Left colon (tissue), 2 donors: ENCODE measurements around the gene HERC2. TPM values are rescaled to one million over a fixed set of nuclear protein-coding genes. Genes with fewer than 3 reads are reported as not detected.
"Not testable (repeated sequence)": the region's sequence is repeated elsewhere in the genome, so short reads cannot be mapped to it uniquely, and the experiment has no call there.

Experiments
- ATAC-seq: fragments of 200-7000 bp; cut with Tn5 transposase; one replicate; pipeline ENCODE4 v1.9.1; 2020; ENCODE audit warnings: mild to moderate bottlenecking, moderate library complexity
- DNase-seq, 2 donors: peaks; one replicate each; pipeline ENCODE4 v3.0.0-alpha.2; 2020
- intact Hi-C, 2 donors: fragments of 100-400 bp; cut with DNase I in 1 of 2; cut with micrococcal nuclease in 1 of 2; formaldehyde crosslinking; loops; one replicate each; pipeline versions ENCODE4 v1.11.2 to v1.14.0; 2022; cut with DNase I, micrococcal nuclease
- total RNA-seq, 2 donors: library from RNA; stranded (reverse); fragmentation: NEBNext Ultra II Directional; extraction: Animal tissue kit (Norgen Biotek cat#: 25700); gene quantifications; one replicate each; pipeline ENCODE4 v1.2.1, GENCODE V29; 2021
- donor health status: DM: no; HTN: no; CAD: no.
- donor health status: DM: yes; HTN: yes; CAD: no.

The HERC2 gene
- total RNA-seq, 2 donors from 2014 or later, result 68.9 to 73.1 TPM

DNA sequence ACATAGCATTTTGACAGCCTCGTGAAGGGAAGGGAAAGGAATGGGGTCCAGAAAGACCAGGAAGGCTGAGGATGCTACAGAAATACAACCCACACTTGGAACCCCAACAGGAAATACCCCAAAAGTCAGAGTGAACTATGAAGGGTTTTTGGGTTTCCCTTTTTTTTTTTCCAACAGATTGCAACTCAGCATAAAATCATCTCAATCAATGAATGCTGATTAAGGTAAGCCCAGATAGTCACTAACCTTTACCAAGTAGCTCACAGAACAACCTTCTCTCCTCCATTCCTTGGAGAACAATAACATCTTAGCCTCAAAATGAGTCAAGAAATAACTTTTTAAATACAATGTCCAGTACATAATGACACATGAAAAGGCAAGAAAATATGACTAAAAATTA, 129.2 kb downstream of the HERC2 start:
- no peak for DNase-seq
- ATAC-seq, result no peak
- intact Hi-C loops, result no loop called here

DNA sequence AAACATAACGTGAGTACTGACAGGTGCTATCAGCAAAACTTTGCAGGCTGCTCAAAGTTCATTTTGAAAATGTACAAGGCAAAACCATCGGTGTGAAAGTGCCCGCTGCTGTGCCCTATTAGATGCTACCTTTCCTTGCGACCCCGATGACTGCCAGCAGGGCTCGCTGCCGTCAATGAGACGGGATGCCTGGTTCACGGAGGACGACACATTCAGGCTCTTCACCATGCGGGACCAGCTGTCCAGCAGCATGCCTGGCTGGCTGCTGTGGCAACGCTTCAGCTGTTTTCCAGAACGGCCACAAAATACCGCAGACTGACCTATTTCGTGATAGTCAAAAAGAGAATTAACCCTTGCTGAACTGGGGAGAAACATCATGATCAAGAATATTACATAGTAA, 130.1 kb downstream of the HERC2 start:
- intact Hi-C loops, result no loop called here
- ATAC-seq (no peak), DNase-seq (peak in 1 of 2 donors; percentile 25)

DNA sequence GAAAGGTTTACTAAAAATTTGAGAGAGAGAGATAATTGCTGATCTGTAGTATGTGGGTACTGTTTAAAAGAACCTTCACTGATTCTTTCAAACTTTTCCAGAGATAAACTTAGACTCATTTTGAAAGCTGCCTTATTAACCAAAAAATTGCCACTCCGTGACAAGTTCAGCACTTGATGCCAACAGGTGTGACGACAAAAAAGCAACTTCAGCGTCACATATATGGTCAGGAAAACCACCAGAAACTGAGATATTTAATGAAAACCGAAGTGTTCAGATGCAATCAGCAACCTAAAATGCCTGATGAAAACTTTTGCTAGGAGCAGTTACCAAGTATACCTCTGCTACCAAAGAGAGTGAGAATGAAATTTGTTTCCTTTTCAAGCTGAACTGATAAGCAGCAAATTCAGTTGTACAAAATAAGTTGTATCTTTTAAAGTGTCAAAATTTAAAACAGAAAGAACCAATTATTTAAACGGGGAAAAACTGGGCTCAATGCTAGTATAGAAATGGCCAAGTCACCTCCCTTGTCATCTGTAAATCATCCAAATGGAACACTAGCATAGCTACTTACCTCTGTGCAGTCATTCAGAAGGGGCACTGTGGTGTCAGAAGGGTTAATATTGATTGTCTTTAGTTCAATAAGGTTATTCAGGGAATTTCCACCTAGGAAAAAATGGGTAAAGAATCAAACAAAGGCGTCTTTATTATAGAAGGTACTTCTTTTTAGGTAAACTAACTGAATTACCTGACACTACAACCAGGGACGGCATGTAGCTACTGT, 131.4 kb downstream of the HERC2 start:
- intact Hi-C loops, result no loop called here
- ATAC-seq (no peak), DNase-seq (no peak)

DNA sequence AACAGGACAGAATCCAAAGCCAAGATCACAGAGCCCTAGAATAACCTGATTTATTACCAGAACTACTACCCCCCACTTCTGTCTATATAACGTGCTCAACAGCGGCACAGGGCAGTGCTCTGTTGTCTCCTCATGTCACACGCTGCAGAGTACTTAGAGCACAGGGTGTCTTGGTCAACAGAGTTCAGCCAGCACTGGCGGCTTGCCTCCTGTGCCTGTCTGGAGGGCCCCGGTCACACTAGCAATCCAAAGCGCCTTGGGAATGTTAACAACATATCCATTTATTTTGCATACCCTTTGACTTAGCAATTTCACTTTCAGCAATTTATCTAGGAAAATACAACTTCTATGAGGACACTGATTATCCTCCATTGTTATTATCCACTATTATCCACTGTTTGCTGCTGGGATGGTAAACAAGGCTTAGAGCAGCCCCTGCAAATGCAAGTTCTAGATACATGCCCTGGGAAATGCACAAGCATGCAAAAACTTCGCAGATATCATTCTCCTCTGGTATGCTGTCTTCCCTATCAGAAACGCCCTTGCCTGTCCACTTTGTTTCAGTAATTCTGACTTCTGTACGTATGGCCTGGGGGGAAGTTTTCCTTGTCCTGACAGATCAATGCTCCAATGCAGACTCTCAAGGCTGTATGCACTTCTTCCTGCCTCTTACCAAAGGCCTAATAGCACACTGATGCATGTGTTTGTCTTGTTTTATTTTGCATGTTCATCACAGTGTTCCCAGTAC, 136.7 kb downstream of the HERC2 start:
- intact Hi-C loops, result no loop called here
- DNase-seq, result no peak
- ATAC-seq, result no peak

DNA sequence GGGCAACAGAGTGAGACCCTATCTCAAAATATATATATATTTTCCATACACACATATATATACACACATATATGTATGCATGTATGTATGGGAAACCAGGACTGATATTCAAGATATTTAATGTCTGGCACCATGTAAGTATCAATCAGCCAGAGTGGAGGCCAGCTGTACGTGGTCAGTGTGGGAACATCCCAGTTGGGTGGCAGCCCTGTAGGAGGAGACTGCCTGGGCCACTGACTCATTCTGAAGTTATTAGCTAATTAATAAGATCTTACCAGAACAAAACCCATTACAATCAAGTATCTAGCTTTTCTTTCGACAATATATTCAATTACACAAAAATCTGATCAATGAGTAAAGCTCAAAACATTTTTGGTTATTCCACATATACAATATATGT, 137.8 kb downstream of the HERC2 start:
- ATAC-seq, result no peak
- intact Hi-C loops, result no loop called here

DNA sequence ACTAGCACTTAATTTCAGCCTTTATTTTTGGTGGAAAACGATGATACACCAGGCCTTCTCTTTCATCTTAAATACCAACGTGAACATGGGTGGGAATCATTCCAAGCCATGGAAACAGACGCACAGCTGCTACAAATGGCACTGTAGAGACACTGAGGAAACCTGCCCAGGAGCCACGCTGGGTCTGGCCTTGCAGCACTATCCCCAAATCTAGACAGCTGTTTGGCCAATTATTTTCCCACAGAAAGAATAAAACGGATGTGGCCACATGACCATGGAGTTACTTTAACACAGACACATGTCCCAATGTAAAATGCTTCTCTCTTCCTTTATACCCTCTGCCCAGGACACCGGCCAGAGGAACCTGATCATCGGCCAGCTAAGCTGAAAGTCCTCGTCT, 139.2 kb downstream of the HERC2 start:
- no peak for ATAC-seq
- DNase-seq, result no peak
- intact Hi-C loops, result no loop called here

More for the DNA sequence above, 137.8 kb downstream of the HERC2 start:
- no peak for DNase-seq

DNA sequence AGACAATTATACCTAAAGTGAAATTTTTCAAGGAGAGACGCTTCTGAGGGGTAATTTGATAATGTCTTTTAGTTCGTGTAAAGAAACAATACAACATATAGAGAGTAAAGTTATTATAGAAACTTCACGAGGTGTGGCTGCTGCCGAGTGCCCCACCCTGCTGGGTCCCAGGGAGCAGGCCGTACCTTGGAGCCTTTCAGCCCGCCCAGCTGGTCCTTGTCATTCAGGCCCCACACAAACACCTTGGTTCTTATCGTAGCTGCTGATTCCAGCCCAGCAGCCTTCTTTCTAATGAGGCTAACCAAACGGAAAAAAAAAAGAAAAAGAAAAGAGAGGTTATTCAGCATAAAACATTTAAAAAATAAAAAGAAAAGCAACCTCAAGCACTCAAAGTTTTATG, 139.8 kb downstream of the HERC2 start:
- peak; percentile 98 for ATAC-seq
- peak; percentile 65 to 68 for DNase-seq
- intact Hi-C loops, result no loop called here

DNA sequence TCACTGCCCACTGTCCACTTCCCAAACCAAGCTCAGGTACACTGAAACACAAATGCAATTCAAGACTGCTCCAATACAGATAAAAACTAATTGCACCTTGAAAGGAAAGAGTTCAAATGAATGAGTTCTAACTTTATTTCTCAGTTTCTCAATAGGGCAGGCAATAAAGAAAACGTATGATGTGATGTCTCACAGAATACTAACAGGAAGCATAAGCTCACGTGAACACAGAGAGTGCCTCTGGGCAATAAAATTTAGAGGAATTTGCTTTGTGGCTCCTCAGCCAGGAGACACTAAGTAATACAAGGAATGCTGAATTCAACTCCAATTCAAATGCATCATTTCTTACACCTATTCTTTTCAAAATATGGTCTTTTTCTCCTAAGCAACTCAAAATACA, 140.6 kb downstream of the HERC2 start:
- ATAC-seq (peak; percentile 84), DNase-seq (no peak)
- intact Hi-C loops, result no loop called here

DNA sequence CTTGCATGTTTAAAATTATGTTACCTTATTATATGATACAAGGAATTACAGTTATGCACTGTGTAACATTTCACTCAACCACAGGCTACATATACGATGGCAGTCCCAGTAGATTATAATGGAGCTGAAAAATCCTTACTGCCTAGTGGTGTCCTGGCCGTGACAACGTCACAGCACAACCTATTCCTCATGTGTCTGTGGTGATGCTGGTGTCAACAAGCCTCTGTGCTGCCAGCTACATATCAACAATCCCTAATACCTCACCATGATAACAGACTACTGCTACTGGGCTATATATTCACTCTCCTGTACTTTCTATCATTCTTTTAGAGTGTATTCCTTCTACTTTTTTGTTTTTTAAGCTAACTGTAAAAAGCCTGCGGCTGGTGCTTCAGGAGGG, 142.7 kb downstream of the HERC2 start:
- intact Hi-C loops, result no loop called here
- ATAC-seq (no peak), DNase-seq (no peak)

DNA sequence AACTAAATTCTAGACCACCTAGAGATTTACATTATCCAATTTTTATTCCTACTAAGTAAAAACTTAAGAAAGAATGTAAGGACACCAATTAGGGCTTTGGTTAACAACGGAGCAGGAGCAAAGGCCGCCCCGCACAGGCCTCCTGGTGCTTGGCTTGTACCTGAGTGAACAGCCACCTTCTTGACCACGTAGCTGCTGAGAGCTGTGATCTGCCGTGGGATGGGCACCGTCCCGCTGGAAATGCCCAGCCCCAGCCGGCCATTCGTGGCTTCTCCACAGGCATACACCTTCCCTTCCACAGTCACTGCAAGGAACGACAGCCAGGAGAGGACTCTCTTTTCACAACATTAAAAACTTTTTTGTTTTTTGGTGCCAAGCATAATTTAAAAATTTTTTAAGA, 143.3 kb downstream of the HERC2 start:
- ATAC-seq (no peak), DNase-seq (no peak)
- intact Hi-C loops, result no loop called here

DNA sequence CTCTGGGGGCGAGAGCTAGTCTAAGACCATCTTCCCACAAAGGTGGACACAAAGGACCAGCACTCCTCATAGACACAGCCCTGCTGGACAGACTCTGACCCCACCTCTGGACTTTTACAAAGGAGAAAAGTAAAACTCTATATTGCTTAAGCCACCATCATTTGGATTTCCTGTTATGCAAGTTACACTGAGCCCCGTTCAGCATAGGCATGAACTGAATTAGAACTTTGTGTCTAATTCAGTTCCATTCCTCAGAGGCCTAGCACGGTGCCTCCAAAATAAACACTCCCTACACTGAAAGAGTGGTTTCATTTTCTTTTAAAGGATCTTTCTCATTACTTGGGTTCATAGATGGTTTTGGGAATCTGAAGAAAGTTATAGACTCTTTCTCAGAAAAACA, 143.7 kb downstream of the HERC2 start:
- ATAC-seq (no peak), DNase-seq (no peak)
- intact Hi-C loops, result no loop called here

DNA sequence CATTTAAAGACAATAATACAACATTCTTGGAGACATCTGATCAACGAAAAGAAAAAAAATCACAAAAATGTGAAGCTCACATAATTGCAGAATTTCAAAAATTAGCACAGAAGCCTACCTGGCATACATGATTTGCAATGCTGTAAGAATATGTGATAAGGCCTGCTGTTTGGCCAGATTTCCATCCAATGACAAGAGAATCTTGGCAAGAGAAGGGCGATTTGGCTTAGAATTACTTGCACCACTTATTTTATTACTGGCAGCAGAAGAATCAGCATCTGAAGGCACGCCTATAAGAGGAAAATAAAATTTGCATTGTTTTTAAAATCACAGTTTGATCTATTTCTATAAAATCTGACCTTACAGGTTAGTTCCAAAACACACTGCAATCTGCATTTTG, 152.6 kb downstream of the HERC2 start:
- no peak for ATAC-seq
- intact Hi-C loops, result no loop called here
- DNase-seq, result no peak

DNA sequence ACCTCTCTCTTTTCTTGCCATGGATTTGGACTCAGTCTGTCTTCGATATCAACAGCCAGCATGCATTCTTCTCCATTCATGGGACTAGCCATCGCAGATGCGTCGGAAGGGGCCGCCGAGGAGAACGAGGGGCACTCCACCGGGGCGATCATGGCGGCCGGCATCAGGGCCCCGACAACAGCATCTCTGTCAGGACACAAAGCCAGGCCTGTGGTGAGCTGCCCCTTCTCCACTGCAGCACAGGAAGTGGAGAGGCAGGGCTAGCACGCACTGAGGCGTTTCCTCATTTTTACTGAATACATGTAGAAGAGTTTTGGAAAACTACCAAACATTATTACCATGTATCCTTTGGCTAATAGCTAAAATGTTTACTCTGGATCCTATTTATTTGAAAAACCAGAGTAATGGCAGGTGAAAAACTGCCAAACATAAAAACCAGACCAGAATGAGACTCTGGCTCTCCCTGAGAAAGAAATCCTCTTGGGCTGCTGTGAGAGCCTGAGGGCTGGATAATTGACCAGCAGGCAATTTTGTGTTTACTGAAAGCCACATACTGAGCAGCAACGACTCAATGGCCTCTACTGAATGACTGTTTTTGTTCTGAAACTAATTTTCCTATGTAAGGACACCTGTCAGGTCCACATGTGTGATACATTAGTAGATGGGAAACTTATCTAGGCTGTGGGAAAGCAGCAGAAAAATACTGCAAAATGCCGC, 153.4 kb downstream of the HERC2 start:
- DNase-seq, intact Hi-C loops, ATAC-seq: not testable (repeated sequence)

DNA sequence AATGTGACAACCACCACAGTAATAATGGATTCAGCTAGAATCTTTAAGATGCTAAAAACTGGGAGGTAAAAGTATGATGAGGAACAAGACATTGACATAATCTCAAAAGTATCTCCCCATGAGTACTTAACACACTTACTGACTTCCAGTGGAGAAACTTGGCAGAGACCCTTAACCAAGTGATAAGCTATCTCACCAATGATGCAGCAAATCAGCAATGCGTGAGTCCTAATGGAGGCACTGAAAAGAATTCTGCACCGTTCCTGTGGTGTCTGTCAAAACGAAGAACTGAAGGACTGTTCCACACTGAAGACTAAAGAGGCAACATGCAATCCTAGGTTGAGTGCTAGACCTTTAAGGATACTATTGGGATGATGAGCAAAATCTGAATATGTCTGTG, 154.9 kb downstream of the HERC2 start:
- intact Hi-C loops, result no loop called here
- ATAC-seq, result no peak

DNA sequence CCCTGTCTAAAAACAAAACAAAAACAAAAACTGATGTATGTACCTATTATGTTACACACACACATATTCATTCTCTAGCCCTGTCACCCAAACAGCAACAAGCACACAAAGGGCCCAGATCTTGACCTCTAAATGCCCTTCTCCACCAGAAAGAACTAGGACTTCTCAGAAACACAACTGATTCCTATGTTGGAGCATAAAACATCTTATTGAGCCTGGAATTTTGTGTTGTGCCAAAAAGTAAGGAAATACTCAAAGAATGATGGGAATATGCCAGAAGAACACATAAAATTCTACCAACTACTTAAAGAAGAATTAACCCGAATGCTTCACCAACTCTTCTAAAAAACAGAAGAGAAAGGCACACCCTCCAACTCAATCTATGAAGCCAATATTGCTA, 156.2 kb downstream of the HERC2 start:
- ATAC-seq, result no peak
- DNase-seq, result no peak
- intact Hi-C loops, result no loop called here

More for the DNA sequence above, 154.9 kb downstream of the HERC2 start:
- no peak for DNase-seq

DNA sequence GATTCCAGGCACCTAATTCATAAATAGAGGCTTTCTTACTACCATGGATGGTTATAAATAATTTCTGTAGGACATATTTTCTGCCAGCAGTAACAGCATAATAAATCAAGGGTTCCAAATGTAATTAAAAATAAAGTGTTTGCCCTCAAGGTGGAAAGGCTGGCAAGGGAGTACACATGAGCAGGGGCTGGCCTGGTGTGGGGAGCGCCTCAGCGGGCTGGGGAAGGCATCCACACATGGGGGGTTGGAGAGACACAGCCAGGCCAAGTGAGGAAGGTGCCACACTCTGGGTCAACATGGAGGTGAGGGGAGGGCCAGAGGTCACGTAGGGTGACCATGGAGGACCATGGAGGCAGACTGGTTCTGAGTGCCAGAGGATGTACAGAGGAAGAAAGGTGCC, 157.1 kb downstream of the HERC2 start:
- ATAC-seq (no peak), DNase-seq (no peak)
- intact Hi-C loops, result no loop called here

DNA sequence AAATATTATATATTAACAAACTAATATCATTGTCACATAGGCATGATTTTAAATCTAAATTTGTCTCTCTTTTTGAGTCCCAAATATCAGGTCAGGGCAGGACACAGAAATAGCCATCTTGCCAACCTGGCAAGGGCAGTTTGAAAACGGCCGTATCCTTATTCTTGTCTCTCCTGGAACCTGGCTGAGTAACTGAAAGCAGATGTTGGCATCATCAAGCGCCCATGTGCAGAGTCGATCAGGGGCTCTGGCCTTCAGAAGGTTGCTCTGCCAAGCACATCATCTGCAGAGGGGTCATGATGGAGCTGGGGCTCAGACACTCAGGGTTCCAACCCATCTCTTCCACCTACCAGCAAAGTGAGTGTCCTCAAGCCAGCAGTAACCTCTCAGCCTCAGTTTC, 167.7 kb downstream of the HERC2 start:
- DNase-seq (no peak), ATAC-seq (no peak)
- intact Hi-C loops, result no loop called here

DNA sequence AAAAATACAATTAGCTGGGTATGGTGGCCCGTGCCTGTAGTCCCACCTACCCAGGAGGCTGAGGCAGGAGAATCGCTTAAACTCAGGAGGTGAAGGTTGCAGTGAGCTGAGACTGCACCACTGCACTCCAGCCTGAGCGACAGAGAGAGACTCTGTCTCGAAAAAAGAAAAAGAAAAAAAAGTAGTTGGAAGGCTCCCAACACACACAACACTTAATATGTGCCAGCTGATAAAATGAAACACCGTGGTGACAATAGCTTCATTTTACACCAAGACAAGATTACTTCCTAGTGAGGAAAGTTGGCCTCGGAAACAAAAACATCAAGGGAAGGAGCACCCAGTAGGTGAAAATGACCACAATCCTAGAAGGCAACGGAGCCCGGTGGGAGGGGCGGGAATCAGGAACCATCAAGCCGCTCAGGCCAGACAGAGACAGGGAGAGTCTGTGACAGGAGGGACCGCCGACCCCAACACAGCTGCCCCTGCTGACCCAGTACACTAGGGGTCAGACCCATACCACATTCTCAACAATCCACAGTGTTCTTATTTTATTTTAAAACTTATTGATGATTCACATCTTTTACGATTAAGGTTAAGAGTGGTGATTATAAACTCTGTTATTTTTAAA, 168.4 kb downstream of the HERC2 start:
- DNase-seq (no peak), ATAC-seq (no peak)
- intact Hi-C loops, result no loop called here

DNA sequence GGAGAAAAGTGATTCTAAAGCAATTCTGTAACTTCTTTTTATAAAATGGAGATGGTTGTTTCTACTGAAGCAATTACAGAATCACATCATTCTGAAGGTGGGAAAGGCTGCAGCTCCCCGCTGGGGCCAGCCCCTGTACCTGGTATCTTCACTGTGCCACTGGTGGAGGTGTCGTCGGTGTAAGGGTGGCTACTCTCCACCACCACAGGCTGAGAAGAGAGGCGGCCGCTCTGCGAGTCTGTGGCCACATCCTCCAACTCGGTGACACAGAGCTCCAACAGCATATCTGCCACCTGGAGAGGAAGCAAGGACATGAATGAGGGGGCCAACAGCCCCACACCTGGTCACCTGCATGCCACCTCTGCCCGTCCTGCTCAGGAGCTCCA, 169.4 kb downstream of the HERC2 start:
- DNase-seq, intact Hi-C loops, ATAC-seq: not testable (repeated sequence)
